ENCODE measurements around the gene ATP5MC3.

DNA sequence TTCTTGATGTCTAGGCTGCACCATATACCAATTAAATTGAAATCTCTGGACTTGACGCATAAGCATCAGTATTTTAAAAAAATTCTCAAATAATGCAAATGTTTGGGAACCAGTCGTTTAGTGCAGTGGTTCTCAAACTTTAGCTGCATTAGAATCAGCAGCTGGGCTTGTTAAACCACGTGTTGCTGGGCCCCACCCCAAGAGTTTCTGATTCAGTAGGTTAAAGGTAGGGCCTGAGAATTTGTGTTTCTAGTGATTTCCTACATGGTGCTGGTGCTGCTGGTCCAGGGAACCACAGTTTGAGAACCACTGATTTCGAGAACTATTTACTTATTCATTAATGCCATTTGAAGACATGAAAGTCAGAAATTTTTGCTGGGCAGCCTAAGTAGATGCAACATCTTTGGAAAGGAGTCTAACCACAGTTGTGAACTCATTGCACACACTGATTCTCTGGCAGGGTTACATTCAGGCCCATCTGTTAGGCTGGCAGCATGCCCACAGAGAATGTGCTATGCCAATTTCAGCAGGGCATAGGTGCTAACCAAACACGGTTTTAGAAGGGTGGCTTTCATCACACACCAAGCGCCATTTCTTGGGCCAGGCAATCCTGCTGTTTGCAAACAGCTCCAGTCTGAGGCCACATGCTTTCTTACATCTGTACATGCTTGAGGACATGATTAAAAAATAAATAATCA is 26.4 kb upstream of the ATP5MC3 start:
- TF ChIP-seq, protein P1, sequence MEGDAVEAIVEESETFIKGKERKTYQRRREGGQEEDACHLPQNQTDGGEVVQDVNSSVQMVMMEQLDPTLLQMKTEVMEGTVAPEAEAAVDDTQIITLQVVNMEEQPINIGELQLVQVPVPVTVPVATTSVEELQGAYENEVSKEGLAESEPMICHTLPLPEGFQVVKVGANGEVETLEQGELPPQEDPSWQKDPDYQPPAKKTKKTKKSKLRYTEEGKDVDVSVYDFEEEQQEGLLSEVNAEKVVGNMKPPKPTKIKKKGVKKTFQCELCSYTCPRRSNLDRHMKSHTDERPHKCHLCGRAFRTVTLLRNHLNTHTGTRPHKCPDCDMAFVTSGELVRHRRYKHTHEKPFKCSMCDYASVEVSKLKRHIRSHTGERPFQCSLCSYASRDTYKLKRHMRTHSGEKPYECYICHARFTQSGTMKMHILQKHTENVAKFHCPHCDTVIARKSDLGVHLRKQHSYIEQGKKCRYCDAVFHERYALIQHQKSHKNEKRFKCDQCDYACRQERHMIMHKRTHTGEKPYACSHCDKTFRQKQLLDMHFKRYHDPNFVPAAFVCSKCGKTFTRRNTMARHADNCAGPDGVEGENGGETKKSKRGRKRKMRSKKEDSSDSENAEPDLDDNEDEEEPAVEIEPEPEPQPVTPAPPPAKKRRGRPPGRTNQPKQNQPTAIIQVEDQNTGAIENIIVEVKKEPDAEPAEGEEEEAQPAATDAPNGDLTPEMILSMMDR (IDR thresholded peaks at IDR 0.05), result no peak
- TF ChIP-seq POLR2A (IDR thresholded peaks at IDR 0.05), result no peak

All from testis (tissue), 2 donors.